Measurements from ENCODE around the gene TRIO. TPM values are rescaled to one million over a fixed set of nuclear protein-coding genes. Genes with fewer than 3 reads are reported as not detected.

The TRIO gene
- polyA plus RNA-seq, 1 donor from 2014 or later, result 8.5 TPM

DNA sequence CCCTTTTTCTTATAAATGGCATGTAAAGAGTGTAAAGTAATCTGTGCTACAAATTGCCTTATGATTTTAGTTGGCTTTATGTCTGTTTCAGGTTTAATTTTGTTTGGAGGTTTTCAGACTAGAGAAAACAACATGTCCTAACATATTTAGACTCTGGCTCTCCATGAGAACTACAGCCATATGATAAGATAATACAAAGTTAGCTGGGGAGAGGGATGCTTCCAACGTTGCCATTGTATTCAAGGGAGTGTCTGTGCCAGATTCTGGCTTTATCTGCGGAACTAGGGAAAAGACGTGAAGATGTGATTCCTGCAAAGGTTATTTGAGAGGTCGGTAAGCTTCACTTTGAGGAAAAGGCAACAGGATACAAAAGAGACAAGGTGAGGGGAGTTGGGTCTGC is 298.5 kb downstream of the TRIO start:
- Mint-ChIP-seq H3K27me3 (no peaks in the 10 kb centered on the region), H3K4me1 (peaks cover 2 to 10% (median 8%) of the 10 kb centered on the region in 3 donors), H3K4me3 (no peak overlapping the region)

DNA sequence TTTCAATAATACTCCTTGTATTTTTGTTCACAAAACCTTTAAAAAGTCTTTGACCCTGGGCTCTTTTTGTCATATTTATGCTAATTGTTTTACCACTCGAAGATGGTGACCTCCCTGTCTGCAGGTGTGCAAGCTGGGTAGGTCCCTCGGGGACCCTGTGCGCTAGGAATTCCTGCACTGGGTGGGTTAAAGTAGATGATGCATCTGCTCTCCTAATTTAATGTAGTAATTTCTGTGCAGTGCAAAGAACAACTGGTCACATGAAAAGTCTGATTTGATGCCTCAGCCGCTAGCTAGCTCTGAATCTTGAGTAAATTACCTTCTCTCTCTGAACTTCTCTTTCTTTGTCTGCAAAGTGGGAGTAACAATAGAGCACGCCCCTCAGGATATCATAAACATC is 299.4 kb downstream of the TRIO start:
- H3K4me1 Mint-ChIP-seq, result peaks cover 6 to 16% (median 6%) of the 10 kb centered on the region in 3 donors

More for the DNA sequence above, 298.5 kb downstream of the TRIO start:
- H3K36me3 Mint-ChIP-seq, result peaks cover 4% of the 10 kb centered on the region
- H3K27ac Mint-ChIP-seq, result peak overlapping the region in 1 of 3 donors; percentile 16
- no peaks in the 10 kb centered on the region for H3K9me3 Mint-ChIP-seq

DNA sequence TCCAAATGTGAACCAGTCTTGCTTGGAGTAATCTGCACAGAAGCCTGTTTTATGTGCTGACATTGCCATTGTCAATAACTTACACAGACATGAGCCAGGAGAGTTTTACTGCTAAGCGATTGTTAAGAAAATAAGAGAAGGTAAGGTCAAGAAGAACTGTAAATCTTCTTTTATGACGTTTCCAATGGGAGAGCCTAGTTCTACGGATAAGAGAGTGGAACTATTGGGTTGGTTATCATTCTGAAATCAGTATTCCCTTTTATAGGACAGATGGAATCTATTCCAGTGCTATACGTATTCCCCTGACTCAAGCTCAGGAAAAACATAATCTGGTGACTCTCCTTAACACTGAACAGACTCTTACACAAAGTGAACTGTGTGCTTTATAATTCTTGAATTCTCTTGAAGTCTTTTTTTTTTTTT is 300.5 kb downstream of the TRIO start:
- Mint-ChIP-seq H3K27ac (no peak overlapping the region), H3K9me3 (no peaks in the 10 kb centered on the region), H3K36me3 (peaks cover 2% of the 10 kb centered on the region), H3K27me3 (no peaks in the 10 kb centered on the region), H3K4me1 (peaks cover 6 to 13% (median 10%) of the 10 kb centered on the region in 3 donors), H3K4me3 (no peak overlapping the region)

More for the DNA sequence above, 299.4 kb downstream of the TRIO start:
- Mint-ChIP-seq H3K36me3 (peaks cover 4% of the 10 kb centered on the region), H3K27me3 (no peaks in the 10 kb centered on the region), H3K4me3 (no peak overlapping the region), H3K27ac (no peak overlapping the region), H3K9me3 (no peaks in the 10 kb centered on the region)

DNA sequence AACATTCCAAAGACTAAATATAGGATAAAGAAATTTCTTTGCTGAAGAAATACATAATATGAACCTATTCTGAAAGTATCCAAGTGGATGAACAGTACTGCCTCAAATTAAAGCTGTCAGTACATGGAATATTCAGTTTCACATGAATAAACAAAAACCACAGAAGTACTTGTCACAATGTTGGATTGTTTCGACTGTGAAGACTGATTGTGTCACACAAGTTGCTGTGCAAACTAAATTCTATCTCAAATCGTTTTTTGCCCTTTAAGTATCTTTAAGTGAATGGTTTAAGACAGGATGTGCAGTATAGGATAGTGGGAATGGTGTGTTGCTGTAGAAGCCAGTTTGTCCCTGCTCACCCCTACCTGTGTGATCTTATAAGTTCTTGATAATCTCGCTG is 301.0 kb downstream of the TRIO start:
- Mint-ChIP-seq H3K27me3 (no peaks in the 10 kb centered on the region), H3K36me3 (no peaks in the 10 kb centered on the region), H3K4me1 (peaks cover 6 to 13% (median 10%) of the 10 kb centered on the region in 3 donors), H3K9me3 (no peaks in the 10 kb centered on the region), H3K27ac (peak overlapping the region in 1 of 3 donors; percentile 16), H3K4me3 (no peak overlapping the region)

DNA sequence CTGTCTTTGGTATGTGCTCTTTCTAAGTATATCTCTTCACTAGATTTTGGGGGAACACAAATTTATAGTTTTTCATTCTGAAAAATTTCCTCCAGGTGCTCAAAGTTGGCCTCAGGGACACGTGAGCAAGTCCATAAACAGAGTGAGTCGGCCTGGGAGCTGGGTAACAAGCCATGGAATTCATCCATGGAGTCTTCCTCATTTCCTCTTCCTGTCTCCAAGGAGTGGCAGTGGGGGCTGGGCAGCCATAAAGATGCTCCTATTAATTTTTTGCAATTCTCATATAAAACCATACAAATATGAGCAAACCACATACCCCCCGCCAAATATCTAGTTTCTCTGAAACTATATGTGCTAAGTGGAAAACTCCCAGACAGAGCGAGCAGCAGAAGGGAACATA is 301.9 kb downstream of the TRIO start:
- Mint-ChIP-seq H3K27me3 (no peaks in the 10 kb centered on the region), H3K27ac (peak overlapping the region in 1 of 3 donors; percentile 67), H3K9me3 (no peaks in the 10 kb centered on the region), H3K4me3 (no peak overlapping the region), H3K36me3 (no peaks in the 10 kb centered on the region), H3K4me1 (peaks cover 6 to 15% (median 10%) of the 10 kb centered on the region in 3 donors)

DNA sequence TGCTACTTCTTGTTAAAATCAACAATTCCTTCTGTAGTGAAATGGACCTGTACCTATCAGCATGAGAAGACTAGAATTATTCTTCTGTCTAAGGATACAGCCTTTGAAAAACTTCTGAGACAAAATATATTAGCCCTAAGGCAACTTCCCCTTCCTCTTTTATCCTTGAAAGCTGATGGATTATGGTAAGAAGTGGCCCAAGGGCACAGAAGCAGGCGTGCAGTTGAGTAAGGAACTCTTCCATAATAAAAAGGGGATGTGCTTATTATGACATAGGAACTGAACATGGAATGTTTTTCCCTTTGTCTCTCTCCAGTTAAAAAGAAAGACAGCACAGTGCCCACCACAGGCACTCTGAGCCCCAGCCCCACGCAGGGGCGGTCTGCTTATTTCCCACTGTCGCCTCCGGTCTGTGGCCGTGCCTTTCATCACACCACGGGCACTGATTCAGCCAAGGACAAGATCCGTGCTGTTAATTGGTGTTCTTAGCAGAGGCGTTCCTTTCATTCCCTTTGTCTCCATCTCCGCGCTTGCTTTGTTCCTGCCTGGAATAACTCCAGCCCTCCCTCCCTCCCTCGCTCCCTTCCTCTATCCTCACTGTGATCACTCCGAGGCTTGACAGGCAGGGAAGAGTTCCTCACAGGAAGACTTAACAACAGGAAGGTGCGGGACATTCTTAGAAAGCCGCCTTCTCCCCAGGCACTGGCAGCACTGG is 302.6 kb downstream of the TRIO start:
- Mint-ChIP-seq H3K27me3 (no peaks in the 10 kb centered on the region), H3K4me3 (no peak overlapping the region), H3K27ac (no peak overlapping the region), H3K36me3 (peaks cover 2% of the 10 kb centered on the region), H3K9me3 (no peaks in the 10 kb centered on the region), H3K4me1 (peaks cover 6 to 18% (median 10%) of the 10 kb centered on the region in 3 donors)

DNA sequence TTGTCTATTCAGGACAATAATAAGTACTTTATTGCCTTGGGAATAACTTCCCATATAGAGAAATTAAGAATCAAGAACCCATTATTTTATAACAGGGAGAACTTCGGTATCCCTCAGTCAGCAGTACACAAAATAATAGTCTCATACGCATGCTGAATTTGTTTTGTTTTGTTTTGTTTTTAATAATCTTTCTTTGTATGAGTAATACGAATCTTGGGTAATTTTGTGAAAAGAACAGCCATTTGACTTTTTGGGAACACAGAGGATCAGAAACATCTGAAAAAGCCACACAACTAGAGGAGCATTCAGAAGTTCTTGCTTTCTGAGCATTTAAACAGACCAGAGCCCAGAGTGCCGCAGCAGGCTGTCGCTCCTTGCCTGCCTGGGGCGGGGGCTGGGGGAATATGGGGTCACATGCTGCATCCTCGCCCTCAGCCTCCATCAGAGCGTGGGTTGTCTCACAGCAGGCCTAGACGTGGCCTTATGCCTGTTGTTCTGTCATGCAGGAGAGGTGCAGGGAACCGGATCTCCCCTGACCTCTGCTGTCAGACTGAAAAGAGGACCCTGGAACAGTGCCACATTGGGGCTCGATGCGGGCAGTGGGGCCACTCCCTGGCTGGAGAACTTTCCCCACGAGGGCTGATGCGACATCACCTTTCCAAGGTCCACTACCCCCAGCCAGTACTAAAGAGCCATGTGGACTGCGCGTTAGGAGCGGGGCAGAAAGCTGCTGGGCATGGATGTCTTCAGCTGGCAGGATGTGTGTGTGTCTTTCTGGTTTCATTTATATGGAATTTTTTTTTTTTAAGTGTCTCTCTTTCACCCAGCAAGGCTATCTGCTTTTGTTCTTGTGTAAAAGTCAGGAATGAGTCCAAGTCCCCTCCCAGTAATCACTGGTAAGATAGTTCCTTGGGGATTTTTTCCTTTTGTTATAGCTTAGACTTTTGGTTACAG is 305.1 kb downstream of the TRIO start:
- H3K4me1 Mint-ChIP-seq, result peaks cover 6 to 18% (median 10%) of the 10 kb centered on the region in 3 donors
- H3K27ac Mint-ChIP-seq, result peak overlapping the region; percentile 20 to 89 (median 50)
- peak overlapping the region in 1 of 4 donors; percentile 1 for H3K4me3 Mint-ChIP-seq

DNA sequence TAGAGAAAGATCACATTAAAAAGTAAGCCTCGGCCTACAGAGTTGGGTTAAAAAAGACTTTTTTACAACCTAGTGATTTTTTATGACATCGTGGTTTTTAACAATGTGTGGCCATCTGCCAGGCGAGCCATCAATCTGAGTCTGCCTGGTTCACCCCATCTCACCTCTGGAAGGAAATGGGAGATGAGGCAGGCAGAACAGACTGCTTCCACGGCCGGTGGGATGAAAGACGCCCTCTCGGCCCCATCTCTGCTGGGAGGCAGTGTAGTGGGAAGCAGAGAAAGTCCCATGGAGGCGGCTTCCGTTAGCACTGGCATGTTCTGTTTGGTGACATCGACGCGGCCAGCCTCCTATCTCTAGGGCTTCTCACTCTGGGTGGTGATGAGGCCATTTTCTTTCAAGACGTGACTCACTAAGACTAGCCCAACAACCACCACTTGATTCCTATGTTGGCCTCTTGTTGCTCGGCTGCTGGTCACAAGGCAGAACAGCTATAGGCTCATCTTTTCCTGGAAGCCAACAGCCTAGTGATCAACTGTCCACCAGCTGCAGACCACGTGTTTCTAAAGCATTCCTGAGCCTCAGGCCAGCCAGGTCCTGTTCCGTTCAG is 306.0 kb downstream of the TRIO start:
- Mint-ChIP-seq H3K27me3 (no peaks in the 10 kb centered on the region), H3K36me3 (peaks cover 7% of the 10 kb centered on the region), H3K27ac (peak overlapping the region in 1 of 3 donors; percentile 51)

More for the DNA sequence above, 305.1 kb downstream of the TRIO start:
- peaks cover 5% of the 10 kb centered on the region for H3K36me3 Mint-ChIP-seq
- H3K27me3 Mint-ChIP-seq, result no peaks in the 10 kb centered on the region
- no peaks in the 10 kb centered on the region for H3K9me3 Mint-ChIP-seq

DNA sequence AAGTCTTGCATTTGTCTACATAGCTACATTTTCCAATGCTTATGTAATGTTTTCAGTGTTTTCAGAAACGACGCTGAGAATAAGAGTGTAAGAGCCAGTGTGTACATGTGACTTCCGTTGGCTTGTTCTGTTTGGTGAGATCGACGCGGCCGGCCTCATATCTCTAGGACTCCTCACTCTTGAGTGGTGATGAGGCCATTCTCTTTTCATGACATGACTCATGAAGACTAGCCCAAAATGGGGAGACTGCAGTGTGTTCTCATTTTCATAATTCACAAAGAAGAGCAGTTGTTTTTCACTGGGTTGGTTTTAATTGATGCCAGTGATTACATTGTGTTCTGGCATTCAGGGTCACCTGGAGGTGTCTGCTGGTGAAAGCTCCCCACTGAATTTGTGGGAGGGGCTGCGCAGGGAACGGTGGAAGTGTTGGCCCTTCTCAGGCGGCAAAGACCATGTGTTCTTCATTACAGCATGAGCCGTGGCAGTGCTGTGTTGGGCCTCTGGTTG is 306.9 kb downstream of the TRIO start:
- Mint-ChIP-seq H3K9me3 (no peaks in the 10 kb centered on the region), H3K4me1 (peaks cover 6 to 18% (median 10%) of the 10 kb centered on the region in 3 donors), H3K27me3 (no peaks in the 10 kb centered on the region), H3K36me3 (peaks cover 13% of the 10 kb centered on the region), H3K27ac (peak overlapping the region in 1 of 3 donors; percentile 51), H3K4me3 (no peak overlapping the region)

More for the DNA sequence above, 306.0 kb downstream of the TRIO start:
- Mint-ChIP-seq H3K4me3 (peak overlapping the region in 1 of 4 donors; percentile 9), H3K9me3 (no peaks in the 10 kb centered on the region), H3K4me1 (peaks cover 6 to 18% (median 10%) of the 10 kb centered on the region in 3 donors)

DNA sequence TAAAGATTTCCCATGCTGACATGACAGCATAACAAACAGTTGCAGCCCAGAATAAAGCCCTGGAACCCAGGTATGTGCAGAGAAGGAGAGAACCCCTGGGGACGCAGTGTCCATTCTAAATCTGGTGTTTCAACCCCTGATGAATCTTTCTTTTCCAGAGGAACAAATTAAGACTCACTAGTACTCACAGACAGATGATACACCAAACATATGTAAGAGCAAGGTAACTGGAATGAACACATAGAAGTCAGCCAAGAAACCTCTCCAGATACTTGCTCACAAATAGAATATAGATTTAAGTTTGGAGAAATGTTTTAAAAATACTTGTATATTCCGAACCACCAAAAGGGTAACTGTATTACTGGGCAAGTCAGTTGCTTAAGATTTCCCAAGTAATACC is 307.6 kb downstream of the TRIO start:
- Mint-ChIP-seq H3K4me3 (no peak overlapping the region), H3K27me3 (no peaks in the 10 kb centered on the region), H3K27ac (peak overlapping the region in 1 of 3 donors; percentile 50), H3K36me3 (peaks cover 14% of the 10 kb centered on the region), H3K4me1 (peaks cover 6 to 18% (median 10%) of the 10 kb centered on the region in 3 donors), H3K9me3 (no peaks in the 10 kb centered on the region)

DNA sequence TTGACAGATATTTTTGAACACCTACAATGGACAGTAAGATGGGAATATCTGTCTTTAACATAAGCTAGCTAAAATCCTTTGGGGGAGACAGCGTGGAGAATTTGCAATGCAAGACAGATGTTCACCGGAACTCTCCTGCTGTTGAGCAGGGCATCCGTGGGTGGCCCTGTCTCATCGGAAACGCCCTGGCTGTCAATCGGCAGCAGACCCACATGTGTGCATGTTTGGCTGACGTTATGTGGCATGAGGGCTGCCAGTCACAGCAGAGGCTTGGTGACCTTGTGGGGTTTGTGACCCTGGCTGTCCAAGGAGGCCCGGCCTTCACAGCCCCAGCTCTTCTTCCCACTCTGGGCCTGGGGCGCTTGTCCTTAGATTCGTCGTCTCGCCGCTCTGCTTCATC is 308.7 kb downstream of the TRIO start:
- H3K27ac Mint-ChIP-seq, result no peak overlapping the region
- no peak overlapping the region for H3K4me3 Mint-ChIP-seq
- no peaks in the 10 kb centered on the region for H3K27me3 Mint-ChIP-seq
- peaks cover 0 to 12% (median 8%) of the 10 kb centered on the region in 3 donors for H3K4me1 Mint-ChIP-seq
- H3K36me3 Mint-ChIP-seq, result peaks cover 14% of the 10 kb centered on the region
- H3K9me3 Mint-ChIP-seq, result no peaks in the 10 kb centered on the region

DNA sequence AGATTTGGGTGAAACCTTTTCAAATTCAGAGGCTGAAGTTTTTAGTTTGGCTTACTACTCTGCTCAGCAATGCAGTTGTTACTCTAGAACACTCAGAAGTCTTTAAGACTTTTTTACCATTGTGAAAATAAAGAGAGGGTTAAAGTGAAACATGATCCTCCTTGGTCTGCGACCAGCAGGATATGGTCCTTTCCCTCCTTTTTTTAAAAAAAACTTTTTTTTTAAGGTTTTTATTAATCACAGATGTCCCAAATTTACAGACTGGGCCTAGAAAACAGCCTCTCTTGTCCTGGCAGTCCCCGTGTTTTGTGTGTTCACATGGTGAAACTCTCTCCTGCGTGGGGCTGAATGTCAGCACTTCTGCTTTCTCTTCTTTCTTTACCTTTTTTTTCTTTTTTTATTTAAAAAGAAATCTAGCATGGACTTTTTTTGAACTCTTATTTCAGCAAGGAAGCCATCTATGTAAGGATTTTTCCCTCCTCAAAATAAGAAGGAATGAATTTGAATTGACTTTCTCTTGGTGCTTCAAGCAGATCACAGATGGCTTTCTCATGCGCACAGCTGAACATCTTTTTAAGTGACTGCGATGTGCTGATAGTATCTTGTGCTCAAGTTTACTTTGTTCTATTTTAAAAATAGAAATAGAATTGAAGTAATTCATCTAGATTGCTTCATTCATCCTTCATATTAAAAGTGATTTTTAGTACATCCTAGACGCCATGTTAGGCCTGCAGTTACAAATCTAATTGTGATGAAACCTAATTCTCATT is 309.7 kb downstream of the TRIO start:
- H3K27ac Mint-ChIP-seq, result peak overlapping the region in 1 of 3 donors; percentile 22
- H3K36me3 Mint-ChIP-seq, result peaks cover 14% of the 10 kb centered on the region
- H3K9me3 Mint-ChIP-seq, result no peaks in the 10 kb centered on the region
- peaks cover 0 to 7% (median 6%) of the 10 kb centered on the region in 3 donors for H3K4me1 Mint-ChIP-seq
- no peaks in the 10 kb centered on the region for H3K27me3 Mint-ChIP-seq
- no peak overlapping the region for H3K4me3 Mint-ChIP-seq

DNA sequence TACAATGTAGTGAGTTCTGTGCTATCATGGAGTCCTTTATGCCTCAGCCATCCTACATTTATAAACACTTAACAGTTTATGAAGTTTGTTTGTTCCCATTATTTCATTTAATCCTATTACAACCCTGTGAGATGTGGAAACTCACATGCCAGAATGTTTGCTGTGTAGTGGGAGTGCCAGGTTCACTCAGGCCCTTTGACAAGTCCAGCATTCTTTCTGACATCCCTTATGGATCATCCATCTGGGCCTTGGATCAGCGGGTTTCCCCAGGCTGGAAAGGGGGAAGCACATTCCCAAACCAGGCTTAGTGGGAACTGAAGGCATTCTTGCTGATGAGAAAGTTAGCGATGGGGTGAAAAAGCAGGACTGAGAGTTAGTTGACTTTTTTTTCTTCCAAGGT is 310.3 kb downstream of the TRIO start:
- Mint-ChIP-seq H3K27ac (peak overlapping the region in 1 of 3 donors; percentile 22), H3K9me3 (no peaks in the 10 kb centered on the region)

DNA sequence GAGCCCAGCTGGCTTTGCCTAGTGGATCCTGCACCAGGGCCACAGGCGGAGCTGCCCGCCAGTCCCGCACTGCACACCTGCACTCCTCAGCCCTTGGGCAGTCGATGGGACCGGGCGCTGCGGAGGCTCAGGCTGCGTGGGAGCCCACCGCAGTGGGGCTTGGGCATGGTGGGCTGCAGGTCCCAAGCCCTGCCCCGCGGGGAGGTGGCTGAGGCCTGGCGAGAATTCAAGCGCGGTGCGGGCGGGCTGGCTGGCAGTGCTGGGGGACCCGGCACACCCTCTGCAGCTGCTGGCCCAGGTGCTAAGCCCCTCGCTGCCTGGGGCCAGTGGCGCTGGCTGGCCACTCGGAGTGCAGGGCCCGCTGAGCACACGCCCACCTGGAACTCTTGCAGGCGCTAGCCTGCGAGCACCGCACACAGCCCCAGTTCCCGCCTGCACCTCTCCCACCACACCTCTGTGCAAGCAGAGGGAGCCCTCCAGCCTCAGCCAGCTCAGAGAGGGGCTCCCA is 312.7 kb downstream of the TRIO start:
- peak overlapping the region in 1 of 3 donors; percentile 45 for H3K27ac Mint-ChIP-seq
- H3K27me3 Mint-ChIP-seq, result no peaks in the 10 kb centered on the region
- peaks cover 0 to 2% (median 0%) of the 10 kb centered on the region in 3 donors for H3K4me1 Mint-ChIP-seq
- no peaks in the 10 kb centered on the region for H3K9me3 Mint-ChIP-seq
- H3K4me3 Mint-ChIP-seq, result no peak overlapping the region
- H3K36me3 Mint-ChIP-seq, result peaks cover 11% of the 10 kb centered on the region

More for the DNA sequence above, 310.3 kb downstream of the TRIO start:
- Mint-ChIP-seq H3K4me1 (peaks cover 0 to 7% (median 0%) of the 10 kb centered on the region in 3 donors), H3K27me3 (no peaks in the 10 kb centered on the region), H3K4me3 (no peak overlapping the region), H3K36me3 (peaks cover 14% of the 10 kb centered on the region)

All from IgD-negative memory B cell (primary cell).